G401 (cell line): ENCODE measurements around the gene XPR1. TPM values are rescaled to one million over a fixed set of nuclear protein-coding genes. Genes with fewer than 3 reads are reported as not detected.
"Not testable (repeated sequence)": the region's sequence is repeated elsewhere in the genome, so short reads cannot be mapped to it uniquely, and the experiment has no call there.

Source experiments
- DNase-seq: peaks from one replicate; pipeline ENCODE4 v3.0.0-alpha.2; 2015; ENCODE audit warnings: low spot score
- in situ Hi-C: cut with HindIII; loops from 2 replicates; pipeline ENCODE4 v1.10.0; 2016; ENCODE audit warnings: low sequenced_read_pairs, mixed read lengths
- total RNA-seq: library from RNA; depleted of rRNA; stranded (reverse); fragments of >200 nt; shearing (Covaris generic); gene quantifications from 2 replicates; pipeline ENCODE4 v1.2.3, GENCODE V29; 2014

Gene XPR1
- total RNA-seq, 1 experiment from 2014 or later: 29.6 TPM

DNA sequence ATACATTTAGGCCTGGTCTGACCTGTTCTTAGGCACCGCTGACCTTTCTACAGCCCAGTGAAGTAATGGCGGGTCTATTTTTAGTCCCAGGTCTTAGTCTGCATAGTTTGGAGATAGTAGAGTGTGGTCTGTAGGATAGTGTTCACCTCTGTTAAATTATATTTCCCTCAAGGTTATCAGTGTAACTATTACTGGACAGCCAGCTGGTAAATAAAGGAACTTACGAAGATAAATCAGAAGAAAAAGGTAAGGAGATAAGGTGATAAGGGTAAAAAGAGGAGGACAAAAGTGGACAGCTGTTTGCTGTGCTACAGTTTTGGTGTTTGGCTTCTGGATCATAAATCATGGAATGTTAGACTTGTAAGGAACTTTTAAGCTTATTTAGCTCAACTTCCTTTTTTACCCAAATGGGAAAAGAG lies 8.7 kb downstream of the XPR1 start:
- no peak for DNase-seq
- in situ Hi-C loops: no loop called here

DNA sequence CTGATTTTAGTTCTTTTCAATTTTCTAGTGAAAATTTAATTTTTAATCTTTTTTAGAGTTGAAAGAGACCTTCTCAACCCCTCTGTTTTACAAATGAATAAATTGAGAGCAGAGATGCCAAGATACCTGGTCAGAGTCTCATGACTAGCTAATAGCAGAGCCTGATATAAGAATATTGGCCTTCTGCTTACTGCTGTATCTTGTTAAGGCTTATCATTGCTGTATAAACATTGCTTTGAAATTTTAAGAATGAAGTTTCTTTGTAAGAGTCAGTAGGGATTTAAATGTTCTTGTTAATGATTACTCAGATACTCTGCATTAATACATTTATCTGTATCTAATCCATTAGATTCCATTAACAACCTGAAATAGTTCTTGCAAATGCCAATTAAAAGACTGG lies 9.8 kb downstream of the XPR1 start:
- no peak for DNase-seq
- in situ Hi-C loops: no loop called here

DNA sequence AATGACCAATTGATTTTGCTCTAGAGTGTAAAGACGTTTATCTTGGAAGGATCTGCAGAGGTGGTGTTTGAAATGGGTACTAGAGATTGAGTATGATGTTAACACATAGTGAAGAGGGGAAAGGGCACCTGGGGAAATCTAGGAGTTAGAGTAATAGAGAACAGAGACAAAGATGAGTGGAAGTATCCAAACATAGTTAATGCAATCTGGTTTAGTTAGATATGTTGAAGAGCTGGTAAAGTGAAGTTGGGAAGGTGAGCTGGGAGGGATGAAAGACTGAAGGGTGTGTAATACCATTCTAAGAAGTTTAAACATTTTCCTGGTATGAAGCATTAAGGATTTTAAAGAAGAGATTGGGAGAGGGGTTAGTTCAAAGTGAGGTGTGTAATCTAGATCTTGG lies 11.0 kb downstream of the XPR1 start:
- DNase-seq: no peak
- in situ Hi-C loops: no loop called here

DNA sequence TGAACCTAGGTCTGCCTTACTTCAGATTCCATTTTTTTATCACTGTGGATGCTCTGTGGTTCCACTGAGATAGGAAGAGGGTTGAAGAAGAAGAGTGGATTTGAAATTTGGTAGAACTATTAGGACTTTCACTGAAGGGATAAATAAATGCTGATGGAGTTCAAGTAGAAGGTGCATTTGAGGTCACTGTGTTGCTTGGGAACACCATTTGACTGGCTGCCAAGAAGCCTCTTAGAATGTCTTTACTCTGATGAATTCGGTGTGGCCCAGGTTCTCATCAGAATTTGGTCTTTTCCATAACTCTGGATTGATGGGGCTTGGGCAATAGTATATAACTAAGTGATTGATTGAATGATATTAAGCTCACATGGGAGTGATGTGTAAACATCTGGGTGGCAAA lies 11.9 kb downstream of the XPR1 start:
- in situ Hi-C loops: no loop called here
- DNase-seq: peak; percentile 77

DNA sequence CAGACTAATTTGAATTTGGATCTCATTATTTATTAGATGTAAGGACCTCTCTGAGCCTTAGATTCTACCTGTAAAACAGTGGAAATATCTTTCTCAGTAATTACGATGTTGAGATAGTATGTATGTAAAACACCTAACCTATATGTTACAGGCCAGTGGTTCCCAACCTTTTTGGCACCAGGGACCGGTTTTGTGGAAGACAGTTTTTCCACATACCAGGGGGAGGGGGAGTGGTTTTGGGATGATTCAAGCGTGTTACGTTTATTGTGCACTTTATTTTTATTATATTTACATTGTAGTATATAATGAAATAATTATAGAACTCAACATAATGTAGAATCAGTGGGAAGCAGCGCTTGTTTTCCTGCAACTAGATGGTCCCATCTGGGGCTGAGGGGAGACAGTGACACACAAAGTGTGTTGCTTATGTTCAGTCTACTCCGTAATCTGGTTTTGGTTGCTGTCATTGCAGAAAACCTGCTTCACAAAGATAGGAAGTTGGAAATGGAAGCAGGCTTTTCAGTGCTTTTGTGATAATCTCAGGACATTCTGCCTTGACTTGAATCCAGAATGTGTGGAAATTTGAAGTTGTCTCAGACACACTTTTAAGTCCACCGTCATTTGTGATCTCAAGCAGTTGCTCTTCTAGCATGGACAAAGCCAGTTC lies 12.8 kb downstream of the XPR1 start:
- in situ Hi-C loops: no loop called here
- DNase-seq: no peak

DNA sequence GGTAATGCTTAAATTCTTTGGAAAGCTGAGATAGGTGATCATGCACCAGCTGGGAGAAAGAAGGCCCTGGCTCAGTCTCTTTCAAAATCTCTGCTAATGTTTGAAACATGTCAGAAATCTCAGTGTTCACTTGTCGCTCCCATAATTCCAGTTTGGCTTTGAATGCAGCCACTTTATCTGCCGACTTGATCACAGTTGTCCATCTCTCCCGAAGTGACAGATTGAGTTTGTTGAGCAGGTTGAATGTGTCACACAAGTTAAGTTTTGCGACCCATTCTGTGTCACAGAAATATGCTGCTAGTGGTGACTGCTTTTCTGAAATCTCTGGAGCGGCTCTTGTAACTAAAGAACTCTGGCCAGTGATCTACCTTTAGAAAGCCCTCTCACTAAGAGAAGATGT lies 13.4 kb downstream of the XPR1 start:
- DNase-seq: not testable (repeated sequence)

DNA sequence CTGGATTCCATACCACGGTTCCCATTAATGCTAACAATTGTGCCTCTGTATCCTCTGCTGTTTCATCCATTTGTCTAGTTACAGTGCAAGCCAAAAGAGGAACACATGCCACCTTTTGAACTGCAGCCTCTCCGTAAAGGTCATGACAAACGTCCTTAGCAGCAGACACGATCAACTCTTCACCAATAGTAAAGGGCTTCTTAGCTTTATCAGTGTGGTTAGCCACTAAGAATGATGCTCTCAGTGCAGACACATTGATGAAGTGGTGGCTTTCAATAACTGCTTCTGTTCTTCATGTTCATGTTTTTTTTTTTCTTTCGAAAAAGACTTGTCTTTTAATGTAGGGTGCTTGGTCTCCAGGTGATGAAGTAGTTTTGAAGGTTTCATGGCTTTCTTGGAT lies 14.3 kb downstream of the XPR1 start:
- in situ Hi-C loops: no loop called here
- DNase-seq: no peak

More for the DNA sequence above, 13.4 kb downstream of the XPR1 start:
- in situ Hi-C loops: not testable (repeated sequence)

DNA sequence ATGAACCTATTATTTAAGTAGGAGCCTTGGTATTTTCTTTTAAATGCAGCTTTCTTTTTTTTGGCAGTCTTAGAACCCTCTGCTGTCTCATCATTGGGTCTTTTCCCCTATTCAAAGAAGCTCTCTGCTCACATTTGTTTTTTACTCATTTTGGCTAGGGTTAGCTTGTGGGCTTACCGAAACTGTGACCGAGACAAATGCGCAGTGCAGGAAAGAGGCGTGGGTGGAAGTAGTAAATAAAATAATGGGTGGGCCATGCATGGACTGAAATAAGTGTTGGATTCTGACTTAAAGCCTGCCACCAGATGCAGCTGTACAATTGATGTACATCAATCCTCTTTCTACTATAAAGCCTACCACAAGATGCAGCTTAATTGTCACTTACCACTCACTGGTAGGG lies 14.7 kb downstream of the XPR1 start:
- in situ Hi-C loops: no loop called here
- no peak for DNase-seq

DNA sequence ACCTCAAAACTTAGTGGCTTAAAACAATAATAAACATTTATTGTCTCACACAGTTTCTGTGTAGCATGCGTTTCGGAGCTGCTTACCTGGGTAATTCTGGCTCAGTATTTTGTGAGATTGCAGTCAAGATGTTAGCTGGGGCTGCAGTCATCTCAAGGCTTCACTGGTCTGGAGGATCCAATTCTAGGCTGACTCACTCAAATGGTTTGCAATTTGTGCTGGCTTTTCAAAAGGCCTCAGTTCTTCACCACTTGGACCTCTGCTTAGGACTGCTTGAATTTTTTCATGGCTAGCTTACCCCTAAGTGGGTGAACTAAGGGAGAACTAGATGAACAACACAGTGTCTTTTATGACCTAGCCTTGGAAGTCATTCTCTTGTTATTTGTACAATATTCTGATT lies 21.0 kb downstream of the XPR1 start:
- no peak for DNase-seq
- in situ Hi-C loops: no loop called here

DNA sequence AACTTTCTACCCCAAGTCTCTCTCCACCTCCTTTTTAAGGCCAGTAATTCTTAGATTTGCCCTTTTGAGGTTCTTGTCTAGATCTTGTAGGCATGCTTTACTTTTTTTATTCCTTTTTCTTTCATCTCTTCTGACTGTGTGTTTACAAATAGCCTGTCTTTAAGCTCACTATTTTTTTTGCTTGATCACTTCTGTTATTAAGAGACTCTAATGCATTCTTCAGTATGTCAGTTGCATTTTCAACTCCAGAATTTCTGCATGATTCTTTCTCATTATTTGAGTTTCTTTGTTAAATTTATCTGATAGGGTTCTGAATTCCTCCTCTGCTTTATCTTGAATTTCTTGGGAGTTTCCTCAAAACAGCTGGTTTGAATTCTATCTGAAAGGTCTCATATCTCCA lies 30.9 kb downstream of the XPR1 start:
- DNase-seq: no peak
- in situ Hi-C loops: no loop called here

DNA sequence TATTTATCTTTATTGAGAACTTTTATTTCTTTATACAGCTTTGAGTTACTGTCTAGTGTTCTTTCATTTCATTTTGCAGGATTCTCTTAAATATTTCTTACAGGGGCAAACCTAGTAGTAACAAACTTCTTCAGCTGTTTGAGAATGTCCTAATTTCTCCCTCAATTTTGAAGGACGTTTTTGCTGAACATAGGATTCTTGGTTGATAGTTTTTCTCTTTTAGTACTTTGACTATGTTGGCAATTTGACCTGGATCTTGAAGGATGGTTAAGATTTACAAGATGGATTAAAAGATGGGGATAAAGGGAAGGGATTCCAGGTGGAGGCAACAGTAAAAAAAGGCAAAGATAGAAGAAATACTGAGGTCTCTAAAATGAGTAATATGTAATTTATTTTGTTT lies 38.9 kb downstream of the XPR1 start:
- in situ Hi-C loops: no loop called here
- no peak for DNase-seq

DNA sequence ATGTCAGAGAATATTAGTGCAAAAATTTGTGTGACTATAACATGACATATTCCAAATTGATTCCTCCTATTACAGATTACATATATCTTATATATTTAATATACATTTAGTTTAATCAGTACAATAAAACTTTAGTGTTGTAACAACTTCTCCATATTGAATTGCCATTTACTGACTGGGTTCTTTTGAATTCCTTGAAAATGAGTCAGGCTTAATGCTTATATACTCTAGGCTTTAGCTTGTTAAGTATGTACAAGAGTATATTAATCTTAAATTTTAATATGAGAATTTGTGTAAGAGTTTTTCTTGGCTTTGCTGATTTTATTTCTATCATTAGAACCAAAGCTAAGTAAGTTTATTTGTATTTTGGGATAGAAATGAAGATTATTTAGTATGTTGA lies 40.3 kb downstream of the XPR1 start:
- in situ Hi-C loops: no loop called here
- DNase-seq: no peak

DNA sequence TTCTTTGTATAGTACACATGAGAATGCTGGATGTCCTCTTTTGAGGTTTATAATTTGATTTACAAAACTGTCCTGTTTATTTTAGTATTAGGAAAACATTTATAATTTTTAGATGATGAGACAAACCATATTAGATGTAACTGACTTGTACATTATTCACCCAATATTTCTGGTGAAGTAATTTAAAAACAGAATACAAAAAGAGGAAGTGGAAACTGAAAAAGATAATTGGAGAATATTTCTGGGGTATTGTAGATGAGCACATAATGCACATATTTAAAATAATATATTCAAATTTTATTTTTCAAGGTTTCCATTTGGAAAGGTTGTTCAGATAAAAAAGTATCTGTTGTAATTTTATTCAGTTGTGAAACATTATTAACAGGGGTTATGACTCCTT lies 40.7 kb downstream of the XPR1 start:
- DNase-seq: no peak
- in situ Hi-C loops: no loop called here

DNA sequence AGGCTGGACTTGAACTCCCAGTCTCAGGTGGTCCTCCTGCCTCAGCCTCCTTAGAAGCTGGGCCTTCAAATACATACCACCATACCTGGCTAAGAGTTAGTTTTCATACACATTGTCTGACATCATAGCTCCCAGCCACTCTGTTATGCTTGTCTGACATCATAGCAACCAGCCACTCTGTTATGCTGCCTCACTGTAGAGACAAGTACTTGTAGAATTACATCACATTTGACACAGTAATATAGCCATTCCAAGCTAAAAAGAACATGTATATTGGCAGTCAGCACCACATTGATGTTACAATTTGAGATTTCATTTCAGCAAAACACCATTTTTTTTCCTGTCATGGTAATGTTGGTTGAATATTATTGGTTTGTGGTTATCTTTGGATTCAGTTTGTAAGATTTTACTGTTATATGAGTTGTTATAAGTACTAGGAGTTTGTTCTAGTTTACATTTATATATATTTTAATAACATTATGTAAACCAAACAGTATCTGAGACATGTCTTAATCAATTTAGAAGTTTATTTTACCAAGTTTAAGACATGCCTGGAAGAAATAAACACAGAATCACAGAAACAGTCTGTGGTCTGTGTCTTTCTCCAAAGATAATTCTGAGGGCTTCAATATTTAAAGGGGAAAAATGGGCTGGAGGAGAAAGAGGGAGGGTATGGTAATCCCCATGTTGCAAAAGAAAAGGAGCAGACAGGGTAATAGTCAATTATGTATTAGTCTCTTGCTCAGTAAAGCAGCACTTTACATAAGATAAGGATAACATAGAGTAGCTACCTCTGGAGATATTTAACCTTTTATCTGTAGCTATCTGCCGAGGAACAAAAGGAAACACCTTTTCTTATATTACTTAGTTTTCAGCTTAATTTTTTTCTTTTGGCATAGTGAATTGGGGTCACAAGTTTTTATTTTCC lies 43.0 kb downstream of the XPR1 start:
- DNase-seq: no peak
- in situ Hi-C loops: no loop called here

DNA sequence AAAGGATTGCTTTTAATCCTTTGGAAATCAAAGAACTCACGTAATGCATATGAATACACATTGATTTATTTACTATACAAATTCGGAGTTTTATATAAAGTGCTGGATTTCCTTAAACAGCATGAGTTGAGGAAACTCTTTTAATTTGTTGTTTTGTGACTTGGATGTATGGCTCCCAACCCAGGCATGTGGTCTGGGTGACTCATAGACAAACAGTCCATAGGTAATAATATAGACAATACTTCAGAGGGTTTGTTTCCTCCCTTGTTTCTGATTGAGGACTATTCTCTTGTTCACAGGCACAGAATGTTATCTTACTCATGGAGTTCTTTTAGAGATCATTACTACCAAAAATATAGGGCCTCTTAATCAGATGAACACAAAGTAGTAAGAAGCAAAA lies 43.8 kb downstream of the XPR1 start:
- no peak for DNase-seq
- in situ Hi-C loops: no loop called here

DNA sequence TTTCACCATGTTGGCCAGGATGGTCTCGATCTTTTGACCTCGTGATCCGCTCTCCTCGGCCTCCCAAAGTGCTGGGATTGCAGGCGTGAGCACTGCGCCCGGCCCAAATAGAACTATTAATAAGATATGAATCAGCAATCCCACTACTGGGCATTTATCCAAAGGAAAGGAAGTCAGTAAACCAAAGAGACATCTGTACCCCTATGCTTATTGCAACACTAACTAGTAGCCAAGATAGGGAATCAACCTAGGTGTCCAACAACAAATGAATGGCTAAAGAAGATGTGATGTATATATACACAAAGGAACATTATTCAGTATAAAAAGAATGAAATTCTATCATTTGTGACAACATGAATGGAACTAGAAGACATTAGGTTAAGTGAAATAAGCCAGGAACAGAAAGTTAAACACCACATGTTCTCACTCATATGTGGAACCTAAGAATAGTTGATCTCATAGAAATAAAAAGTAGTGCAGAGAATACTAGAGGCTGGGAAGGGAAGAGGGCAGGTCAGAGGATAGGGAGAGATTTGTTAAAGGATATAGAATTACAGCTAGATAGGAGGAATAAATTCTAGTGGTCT lies 48.8 kb downstream of the XPR1 start:
- in situ Hi-C loops: no loop called here
- DNase-seq: no peak

DNA sequence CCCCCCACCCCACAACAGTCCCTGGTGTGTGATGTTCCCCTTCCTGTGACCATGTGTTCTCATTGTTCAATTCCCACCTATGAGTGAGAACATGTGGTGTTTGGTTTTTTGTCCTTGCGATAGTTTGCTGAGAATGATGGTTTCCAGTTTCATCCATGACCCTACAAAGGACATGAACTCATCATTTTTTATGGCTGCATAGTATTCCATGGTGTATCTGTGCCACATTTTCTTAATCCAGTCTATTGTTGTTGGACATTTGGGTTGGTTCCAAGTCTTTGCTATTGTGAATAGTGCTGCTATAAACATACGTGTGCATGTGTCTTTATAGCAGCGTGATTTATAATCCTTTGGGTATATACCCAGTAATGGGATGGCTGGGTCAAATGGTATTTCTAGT lies 51.3 kb downstream of the XPR1 start:
- DNase-seq, in situ Hi-C loops: not testable (repeated sequence)

DNA sequence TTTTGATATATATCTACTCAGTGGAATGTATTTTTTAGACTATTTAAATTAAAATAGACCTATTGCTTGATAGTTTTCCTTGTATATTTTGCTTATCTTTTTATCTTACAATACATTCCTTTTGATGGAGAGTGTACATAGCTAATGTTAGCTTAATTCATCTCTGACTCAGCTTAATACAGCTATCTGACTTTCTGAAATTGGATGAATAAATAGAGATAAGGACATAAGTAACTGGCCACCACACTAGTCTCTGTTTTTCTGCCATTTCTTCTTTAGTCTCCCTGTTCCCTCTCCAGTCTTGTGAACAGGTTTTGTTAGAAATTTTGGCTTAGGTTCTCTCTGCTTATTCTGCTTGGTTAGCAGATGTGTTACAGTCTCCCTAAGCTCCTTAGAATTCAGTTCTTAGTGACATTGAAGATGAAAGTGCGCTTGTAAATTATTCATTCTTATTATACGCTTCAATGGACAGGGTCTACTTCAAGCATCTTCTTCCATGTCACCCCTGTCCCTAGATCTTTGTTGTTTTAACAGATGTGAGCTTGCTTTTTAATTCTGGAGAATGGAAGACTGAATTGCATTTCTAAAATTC lies 59.6 kb downstream of the XPR1 start:
- in situ Hi-C loops: no loop called here
- DNase-seq: peak; percentile 8

DNA sequence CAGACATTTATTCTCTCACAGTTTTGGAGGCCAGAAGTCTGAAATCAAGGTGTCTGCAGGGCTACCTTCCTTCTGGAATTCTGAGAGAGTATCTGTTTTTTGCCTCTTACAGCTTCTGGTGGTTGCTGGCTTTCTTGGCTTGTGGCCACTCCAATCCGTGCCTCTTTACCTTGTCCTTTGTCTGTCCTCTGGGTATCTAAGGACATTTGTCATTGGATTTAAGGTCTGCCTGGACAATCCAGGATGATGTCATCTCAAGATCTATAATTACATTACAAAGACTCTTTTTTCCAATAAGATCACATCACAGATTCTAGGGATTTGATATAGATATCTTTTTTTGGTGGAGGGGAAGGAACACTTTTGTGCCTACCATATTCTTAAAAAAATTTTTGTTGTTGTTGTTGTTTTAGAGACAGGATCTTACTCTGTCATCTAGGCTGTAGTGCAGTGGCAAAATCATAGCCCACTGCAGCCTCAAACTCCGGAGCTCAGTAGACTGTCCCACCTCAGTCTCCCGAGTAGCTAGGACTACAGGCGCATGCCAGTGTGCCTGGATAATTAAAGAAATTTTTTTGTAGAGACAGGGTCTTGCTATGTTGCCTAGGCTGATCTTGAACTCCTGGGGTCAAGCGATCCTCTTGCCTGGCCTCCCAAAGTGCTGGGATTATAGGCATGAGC lies 61.9 kb downstream of the XPR1 start:
- no peak for DNase-seq
- in situ Hi-C loops: no loop called here
